GM12878 (cell line): ENCODE data around the gene PLG.

ENCODE experiments used
- CHD2 ChIP-seq: IDR thresholded peaks from 2 replicates; pipeline ENCODE4 v1.6.1; 2011; ENCODE audit warnings: low read depth, low read length, improper control_type of control experiment, borderline replicate concordance
- EZH2 ChIP-seq: IDR thresholded peaks from 2 replicates; pipeline ENCODE4 v1.6.1; 2012; ENCODE audit warnings: low read depth, mild to moderate bottlenecking, control low read depth, inconsistent platforms, low read length, borderline replicate concordance; ENCODE audit not compliant: control insufficient read depth
- HDAC2 ChIP-seq: fragments of 200-600 bp; sonication (generic); IDR thresholded peaks from 2 replicates; pipeline ENCODE4 v1.6.1; 2017
- IKZF2 ChIP-seq, 2 experiments: fragments of 450-650 bp; IDR thresholded peaks; 2 replicates each; pipeline ENCODE4 v1.6.1; 2017; ENCODE audit warnings: mild to moderate bottlenecking in 2 of 2, moderate library complexity in 2 of 2
- MYC ChIP-seq: IDR thresholded peaks from 2 replicates; pipeline ENCODE4 v1.6.1; 2011; ENCODE audit warnings: mild to moderate bottlenecking, low read length, moderate library complexity, inconsistent platforms; ENCODE audit not compliant: insufficient read depth, insufficient replicate concordance, insufficient read length, severe bottlenecking
- NR2C2 ChIP-seq: IDR thresholded peaks from 2 replicates; pipeline ENCODE4 v1.6.1; 2011; ENCODE audit warnings: borderline replicate concordance, low read depth; ENCODE audit not compliant: control insufficient read depth, insufficient read length
- RCOR1 ChIP-seq: conservative IDR thresholded peaks from 2 replicates; pipeline ENCODE4 v1.6.1; 2012; ENCODE audit warnings: low read depth, low read length, improper control_type of control experiment
- SRF ChIP-seq, 2 experiments: IDR thresholded peaks; 2 replicates each; pipeline ENCODE4 v1.6.1; 2011; ENCODE audit warnings: low read depth in 2 of 2, low read length in 2 of 2, mild to moderate bottlenecking in 1 of 2, moderate library complexity in 1 of 2
- TAF1 ChIP-seq: IDR thresholded peaks from 2 replicates; pipeline ENCODE4 v1.6.1; 2011; ENCODE audit warnings: mild to moderate bottlenecking, low read depth, low read length, borderline replicate concordance
- TCF12 ChIP-seq: IDR thresholded peaks from 2 replicates; pipeline ENCODE4 v1.6.1; 2011; ENCODE audit warnings: low read depth, mild to moderate bottlenecking, low read length
- YY1 ChIP-seq: IDR thresholded peaks from 2 replicates; pipeline ENCODE4 v1.6.1; 2011; ENCODE audit warnings: low read depth, mild to moderate bottlenecking, low read length
- TF ChIP-seq, protein P1 (sequence below): IDR thresholded peaks from 2 replicates; pipeline ENCODE4 v1.6.1; 2012; ENCODE audit warnings: mild to moderate bottlenecking, low read depth, low read length
- TF ChIP-seq, protein P2 (sequence below), 3 experiments: IDR thresholded peaks in 2 of 3; conservative IDR thresholded peaks in 1 of 3; 2 replicates each; pipeline ENCODE4 v1.5.1; 2011; ENCODE audit warnings: low read depth in 3 of 3, low read length in 3 of 3, mild to moderate bottlenecking in 3 of 3, control low read depth in 2 of 3, moderate library complexity in 2 of 3, inconsistent platforms in 1 of 3, mixed read lengths in 1 of 3; ENCODE audit not compliant: control insufficient read depth in 2 of 3, insufficient read depth in 1 of 3; ENCODE audit errors: extremely low read depth in 1 of 3
- TF ChIP-seq, protein P3 (sequence below): fragments of 450-650 bp; IDR thresholded peaks from 2 replicates; pipeline ENCODE4 v1.6.1; 2014; ENCODE audit warnings: mild to moderate bottlenecking

DNA sequence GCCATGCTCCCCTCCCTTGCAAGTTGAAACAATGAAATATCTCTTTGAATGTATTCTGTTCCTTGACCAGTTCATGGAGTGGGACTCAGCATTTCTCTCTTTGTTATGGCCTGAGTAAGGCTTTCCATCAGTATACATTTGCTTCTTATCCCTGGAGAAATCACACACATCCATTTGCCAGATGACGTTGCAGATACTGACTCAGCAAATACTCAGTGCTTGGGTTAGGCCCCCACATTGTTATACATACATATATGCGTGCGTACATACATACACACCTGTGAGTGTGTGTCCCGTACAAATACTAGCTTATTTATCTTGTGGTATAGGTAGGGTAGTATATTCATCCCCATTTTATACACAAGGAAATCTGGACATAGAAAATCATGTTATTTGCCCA is 72.4 kb downstream of the PLG start:
- TF ChIP-seq YY1 (no peak), NR2C2 (no peak), MYC (no peak), RCOR1 (no peak), TAF1 (no peak), CHD2 (no peak), SRF (IDR thresholded peaks at IDR 0.05; ENCODE audit: low read depth in 2 of 2, low read length in 2 of 2) (no peak), HDAC2 (no peak), IKZF2 (IDR thresholded peaks at IDR 0.05) (no peak), EZH2 (no peak), TCF12 (no peak)
- TF ChIP-seq, protein P1, sequence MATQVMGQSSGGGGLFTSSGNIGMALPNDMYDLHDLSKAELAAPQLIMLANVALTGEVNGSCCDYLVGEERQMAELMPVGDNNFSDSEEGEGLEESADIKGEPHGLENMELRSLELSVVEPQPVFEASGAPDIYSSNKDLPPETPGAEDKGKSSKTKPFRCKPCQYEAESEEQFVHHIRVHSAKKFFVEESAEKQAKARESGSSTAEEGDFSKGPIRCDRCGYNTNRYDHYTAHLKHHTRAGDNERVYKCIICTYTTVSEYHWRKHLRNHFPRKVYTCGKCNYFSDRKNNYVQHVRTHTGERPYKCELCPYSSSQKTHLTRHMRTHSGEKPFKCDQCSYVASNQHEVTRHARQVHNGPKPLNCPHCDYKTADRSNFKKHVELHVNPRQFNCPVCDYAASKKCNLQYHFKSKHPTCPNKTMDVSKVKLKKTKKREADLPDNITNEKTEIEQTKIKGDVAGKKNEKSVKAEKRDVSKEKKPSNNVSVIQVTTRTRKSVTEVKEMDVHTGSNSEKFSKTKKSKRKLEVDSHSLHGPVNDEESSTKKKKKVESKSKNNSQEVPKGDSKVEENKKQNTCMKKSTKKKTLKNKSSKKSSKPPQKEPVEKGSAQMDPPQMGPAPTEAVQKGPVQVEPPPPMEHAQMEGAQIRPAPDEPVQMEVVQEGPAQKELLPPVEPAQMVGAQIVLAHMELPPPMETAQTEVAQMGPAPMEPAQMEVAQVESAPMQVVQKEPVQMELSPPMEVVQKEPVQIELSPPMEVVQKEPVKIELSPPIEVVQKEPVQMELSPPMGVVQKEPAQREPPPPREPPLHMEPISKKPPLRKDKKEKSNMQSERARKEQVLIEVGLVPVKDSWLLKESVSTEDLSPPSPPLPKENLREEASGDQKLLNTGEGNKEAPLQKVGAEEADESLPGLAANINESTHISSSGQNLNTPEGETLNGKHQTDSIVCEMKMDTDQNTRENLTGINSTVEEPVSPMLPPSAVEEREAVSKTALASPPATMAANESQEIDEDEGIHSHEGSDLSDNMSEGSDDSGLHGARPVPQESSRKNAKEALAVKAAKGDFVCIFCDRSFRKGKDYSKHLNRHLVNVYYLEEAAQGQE, result no peak
- TF ChIP-seq, protein P2, sequence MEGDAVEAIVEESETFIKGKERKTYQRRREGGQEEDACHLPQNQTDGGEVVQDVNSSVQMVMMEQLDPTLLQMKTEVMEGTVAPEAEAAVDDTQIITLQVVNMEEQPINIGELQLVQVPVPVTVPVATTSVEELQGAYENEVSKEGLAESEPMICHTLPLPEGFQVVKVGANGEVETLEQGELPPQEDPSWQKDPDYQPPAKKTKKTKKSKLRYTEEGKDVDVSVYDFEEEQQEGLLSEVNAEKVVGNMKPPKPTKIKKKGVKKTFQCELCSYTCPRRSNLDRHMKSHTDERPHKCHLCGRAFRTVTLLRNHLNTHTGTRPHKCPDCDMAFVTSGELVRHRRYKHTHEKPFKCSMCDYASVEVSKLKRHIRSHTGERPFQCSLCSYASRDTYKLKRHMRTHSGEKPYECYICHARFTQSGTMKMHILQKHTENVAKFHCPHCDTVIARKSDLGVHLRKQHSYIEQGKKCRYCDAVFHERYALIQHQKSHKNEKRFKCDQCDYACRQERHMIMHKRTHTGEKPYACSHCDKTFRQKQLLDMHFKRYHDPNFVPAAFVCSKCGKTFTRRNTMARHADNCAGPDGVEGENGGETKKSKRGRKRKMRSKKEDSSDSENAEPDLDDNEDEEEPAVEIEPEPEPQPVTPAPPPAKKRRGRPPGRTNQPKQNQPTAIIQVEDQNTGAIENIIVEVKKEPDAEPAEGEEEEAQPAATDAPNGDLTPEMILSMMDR (IDR thresholded peaks at IDR 0.05 in 2 of 3, conservative IDR thresholded peaks at IDR 0.05 in 1 of 3; ENCODE audit: control insufficient read depth in 2 of 3, extremely low read depth in 1 of 3, insufficient read depth in 1 of 3, low read depth in 3 of 3, low read length in 3 of 3), result no peak
- TF ChIP-seq, protein P3, sequence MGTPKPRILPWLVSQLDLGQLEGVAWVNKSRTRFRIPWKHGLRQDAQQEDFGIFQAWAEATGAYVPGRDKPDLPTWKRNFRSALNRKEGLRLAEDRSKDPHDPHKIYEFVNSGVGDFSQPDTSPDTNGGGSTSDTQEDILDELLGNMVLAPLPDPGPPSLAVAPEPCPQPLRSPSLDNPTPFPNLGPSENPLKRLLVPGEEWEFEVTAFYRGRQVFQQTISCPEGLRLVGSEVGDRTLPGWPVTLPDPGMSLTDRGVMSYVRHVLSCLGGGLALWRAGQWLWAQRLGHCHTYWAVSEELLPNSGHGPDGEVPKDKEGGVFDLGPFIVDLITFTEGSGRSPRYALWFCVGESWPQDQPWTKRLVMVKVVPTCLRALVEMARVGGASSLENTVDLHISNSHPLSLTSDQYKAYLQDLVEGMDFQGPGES, result no peak
